ENCODE data around the gene FGFBP3. TPM values are rescaled to one million over a fixed set of nuclear protein-coding genes. Genes with fewer than 3 reads are reported as not detected.

Gene FGFBP3
- total and polyA plus RNA-seq, 10 donors, result 0.59 to 2.0 (median 1.1) TPM

Small RNA genes lying within 50 kb of the gene (small RNA-seq; reads per million reads assigned to genes)
- gene AL359198.2, result 0 reads per million in 4 donors

Other genes with a start within 250 kb of the FGFBP3 start
- 10 to 100 TPM; 48.0 to 78.2 (median 63.1) TPM for gene TNKS2, start 111.1 kb downstream of the FGFBP3 start, total RNA-seq
- 10 to 100 TPM; 12.4 to 20.9 (median 13.1) TPM for gene TNKS2, start 111.1 kb downstream of the FGFBP3 start, polyA plus RNA-seq
- gene BTAF1, start 14.3 kb upstream of the FGFBP3 start, total RNA-seq, result 10 to 100 TPM; 48.1 to 69.2 (median 54.7) TPM
- gene BTAF1, start 14.3 kb upstream of the FGFBP3 start, polyA plus RNA-seq, result 10 to 100 TPM in 2 of 3 donors, 1 to 10 TPM in 1; 8.8 to 14.6 (median 12.4) TPM